Mesothelial cell of epicardium (in vitro differentiated cells): ENCODE data around the gene SYCN. TPM values are rescaled to one million over a fixed set of nuclear protein-coding genes. Genes with fewer than 3 reads are reported as not detected.

Experiments
- DNase-seq, 2 experiments: peaks; one replicate each; pipeline ENCODE4 v3.0.0; 2021; ENCODE audit warnings: low spot score in 2 of 2; ENCODE audit not compliant: unreplicated experiment in 2 of 2
- H3K27ac Mint-ChIP-seq: 2 replicates; pipeline ENCODE4 v1.8.0; 2021; ENCODE audit warnings: mixed read lengths
- H3K27me3 Mint-ChIP-seq: 2 replicates; pipeline ENCODE4 v1.8.0; 2021; ENCODE audit warnings: low read depth, mixed read lengths
- H3K36me3 Mint-ChIP-seq: 2 replicates; pipeline ENCODE4 v1.8.0; 2021; ENCODE audit warnings: mixed read lengths
- H3K4me1 Mint-ChIP-seq: 2 replicates; pipeline ENCODE4 v1.8.0; 2021; ENCODE audit warnings: mixed read lengths
- H3K4me3 Mint-ChIP-seq: 2 replicates; pipeline ENCODE4 v1.8.0; 2021; ENCODE audit warnings: mild to moderate bottlenecking, moderate library complexity, mixed read lengths
- H3K9me3 Mint-ChIP-seq: 2 replicates; pipeline ENCODE4 v1.8.0; 2021; ENCODE audit warnings: mixed read lengths
- total RNA-seq: library from RNA; stranded (reverse); gene quantifications from 3 replicates; pipeline ENCODE4 v1.2.1, GENCODE V29; 2021
- TF ChIP-seq, protein P1 (sequence below): fragments of 200-600 bp; sonication (generic); IDR thresholded peaks from one replicate; pipeline ENCODE4 v1.5.0; 2021; ENCODE audit warnings: antibody characterized with exemption; ENCODE audit not compliant: unreplicated experiment

Gene SYCN
- total RNA-seq, 1 donor from 2014 or later: not detected

DNA sequence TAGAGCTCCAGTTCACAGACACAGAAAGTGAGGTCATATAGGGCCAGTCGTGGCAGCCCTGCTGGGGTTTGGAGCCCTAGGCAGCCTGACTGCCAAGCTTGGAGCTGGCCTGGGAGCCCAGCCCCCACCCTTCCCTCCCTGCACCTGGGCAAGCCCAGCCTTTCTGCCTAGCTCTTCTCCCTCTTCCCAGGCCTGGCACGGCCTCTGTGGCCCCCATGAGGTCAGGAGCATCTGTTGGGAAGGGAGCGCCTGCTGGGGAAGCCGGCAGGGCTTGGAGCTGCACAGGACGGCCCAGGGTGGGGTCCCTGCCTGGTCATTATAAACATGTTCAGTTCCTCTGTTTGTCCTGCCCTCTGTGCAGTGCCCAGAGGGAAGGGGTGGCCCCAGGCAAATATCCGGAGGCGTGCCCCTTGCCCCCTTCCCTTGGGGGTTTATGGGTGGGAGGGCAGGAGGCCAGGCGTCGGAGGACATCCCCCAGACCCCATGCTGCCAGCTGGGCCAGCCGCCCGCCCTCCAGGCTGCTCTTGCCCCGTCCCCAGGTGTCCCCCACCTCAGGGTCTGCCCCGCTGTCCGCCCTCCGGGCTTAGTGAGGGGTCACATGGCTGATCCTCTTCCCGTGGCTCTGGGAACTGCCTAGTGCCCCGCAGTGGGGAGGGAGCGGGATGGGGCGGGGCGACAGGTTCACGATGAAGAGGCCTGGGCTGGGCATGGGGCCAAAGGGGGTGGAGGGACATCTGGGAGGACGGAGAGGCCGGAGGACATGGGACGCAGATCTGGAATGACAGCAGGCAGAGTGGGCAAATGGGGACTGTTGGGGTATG, 37.3 kb downstream of the SYCN start:
- TF ChIP-seq, protein P1, sequence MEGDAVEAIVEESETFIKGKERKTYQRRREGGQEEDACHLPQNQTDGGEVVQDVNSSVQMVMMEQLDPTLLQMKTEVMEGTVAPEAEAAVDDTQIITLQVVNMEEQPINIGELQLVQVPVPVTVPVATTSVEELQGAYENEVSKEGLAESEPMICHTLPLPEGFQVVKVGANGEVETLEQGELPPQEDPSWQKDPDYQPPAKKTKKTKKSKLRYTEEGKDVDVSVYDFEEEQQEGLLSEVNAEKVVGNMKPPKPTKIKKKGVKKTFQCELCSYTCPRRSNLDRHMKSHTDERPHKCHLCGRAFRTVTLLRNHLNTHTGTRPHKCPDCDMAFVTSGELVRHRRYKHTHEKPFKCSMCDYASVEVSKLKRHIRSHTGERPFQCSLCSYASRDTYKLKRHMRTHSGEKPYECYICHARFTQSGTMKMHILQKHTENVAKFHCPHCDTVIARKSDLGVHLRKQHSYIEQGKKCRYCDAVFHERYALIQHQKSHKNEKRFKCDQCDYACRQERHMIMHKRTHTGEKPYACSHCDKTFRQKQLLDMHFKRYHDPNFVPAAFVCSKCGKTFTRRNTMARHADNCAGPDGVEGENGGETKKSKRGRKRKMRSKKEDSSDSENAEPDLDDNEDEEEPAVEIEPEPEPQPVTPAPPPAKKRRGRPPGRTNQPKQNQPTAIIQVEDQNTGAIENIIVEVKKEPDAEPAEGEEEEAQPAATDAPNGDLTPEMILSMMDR: no peak
- H3K4me3 Mint-ChIP-seq: peak overlapping the region; percentile 42
- peak; percentile 77 to 84 for DNase-seq
- peak overlapping the region; percentile 95 for H3K27ac Mint-ChIP-seq
- H3K36me3 Mint-ChIP-seq: peaks cover 1% of the 10 kb centered on the region
- H3K27me3 Mint-ChIP-seq: no peaks in the 10 kb centered on the region
- H3K4me1 Mint-ChIP-seq: peaks cover 25% of the 10 kb centered on the region
- H3K9me3 Mint-ChIP-seq: no peaks in the 10 kb centered on the region

GRCh38 chr19:39165857-39166256, 38.2 kb downstream of the SYCN start:
- TF ChIP-seq, protein P1: no peak
- H3K27me3 Mint-ChIP-seq: no peaks in the 10 kb centered on the region
- no peaks in the 10 kb centered on the region for H3K9me3 Mint-ChIP-seq
- peaks cover 1% of the 10 kb centered on the region for H3K36me3 Mint-ChIP-seq
- H3K27ac Mint-ChIP-seq: peak overlapping the region; percentile 16
- no peak for DNase-seq
- H3K4me3 Mint-ChIP-seq: no peak overlapping the region
- peaks cover 25% of the 10 kb centered on the region for H3K4me1 Mint-ChIP-seq

GRCh38 chr19:39164289-39164688, 39.8 kb downstream of the SYCN start:
- H3K9me3 Mint-ChIP-seq: no peaks in the 10 kb centered on the region
- H3K4me3 Mint-ChIP-seq: no peak overlapping the region
- TF ChIP-seq, protein P1: no peak
- H3K36me3 Mint-ChIP-seq: peaks cover 1% of the 10 kb centered on the region
- no peaks in the 10 kb centered on the region for H3K27me3 Mint-ChIP-seq
- DNase-seq: no peak
- peak overlapping the region; percentile 48 for H3K27ac Mint-ChIP-seq
- H3K4me1 Mint-ChIP-seq: peaks cover 32% of the 10 kb centered on the region

DNA sequence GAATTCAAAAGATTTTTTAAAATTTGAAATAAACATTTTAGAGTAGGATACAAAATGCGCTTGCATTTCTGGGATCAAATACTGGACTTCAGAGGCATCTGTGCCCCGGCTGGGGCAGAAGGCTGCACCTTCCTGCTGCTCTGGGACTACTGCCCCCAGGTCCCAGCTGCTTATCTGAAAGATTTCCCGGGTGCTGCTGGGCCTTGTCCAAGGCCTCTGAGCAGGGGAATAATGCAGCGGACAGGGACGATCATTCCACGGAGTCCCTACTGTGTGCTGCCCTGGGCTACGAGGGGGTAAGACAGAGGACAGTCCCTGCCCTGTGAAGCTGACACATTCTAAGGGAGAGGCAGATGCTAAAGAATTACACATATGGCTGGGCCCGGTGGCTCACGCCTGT, 40.4 kb downstream of the SYCN start:
- DNase-seq: no peak
- no peaks in the 10 kb centered on the region for H3K9me3 Mint-ChIP-seq
- no peaks in the 10 kb centered on the region for H3K27me3 Mint-ChIP-seq
- H3K36me3 Mint-ChIP-seq: peaks cover 3% of the 10 kb centered on the region
- TF ChIP-seq, protein P1: no peak
- peaks cover 35% of the 10 kb centered on the region for H3K4me1 Mint-ChIP-seq
- H3K27ac Mint-ChIP-seq: no peak overlapping the region
- H3K4me3 Mint-ChIP-seq: no peak overlapping the region

- H3K4me3 Mint-ChIP-seq: no peak overlapping the region
- peaks cover 38% of the 10 kb centered on the region for H3K4me1 Mint-ChIP-seq
- TF ChIP-seq, protein P1: no peak
- DNase-seq: no peak
- H3K36me3 Mint-ChIP-seq: peaks cover 3% of the 10 kb centered on the region
- H3K27me3 Mint-ChIP-seq: no peaks in the 10 kb centered on the region
- no peaks in the 10 kb centered on the region for H3K9me3 Mint-ChIP-seq
- peak overlapping the region; percentile 86 for H3K27ac Mint-ChIP-seq
These were observed 41.5 kb downstream of the SYCN start for GRCh38 chr19:39162441-39163043.
